Psoas muscle (tissue), 8 donors: ENCODE results near the gene RNF14. TPM values are rescaled to one million over a fixed set of nuclear protein-coding genes. Genes with fewer than 3 reads are reported as not detected.
"Not testable (repeated sequence)": the region's sequence is repeated elsewhere in the genome, so short reads cannot be mapped to it uniquely, and the experiment has no call there.

Experiments
- ATAC-seq, 4 donors: fragments of 200-7000 bp; cut with Tn5 transposase; one replicate each; pipeline ENCODE4 v1.9.1; 2020; ENCODE audit warnings: moderate library complexity in 3 of 4, mild to moderate bottlenecking in 2 of 4
- DNase-seq, 2 donors: peaks; one replicate each; pipeline ENCODE4 v3.0.0-alpha.2; 2020
- H3K27ac ChIP-seq: fragments of 200-600 bp; one replicate; pipeline ENCODE4 v1.8.0; 2022
- H3K27me3 ChIP-seq, 3 donors: fragments of 200-600 bp in 1 of 3; one replicate each; pipeline versions ENCODE4 v1.6.1 to v1.8.0; 2013 to 2022; ENCODE audit warnings: low read length in 2 of 3, mild to moderate bottlenecking in 2 of 3, moderate library complexity in 1 of 3; ENCODE audit not compliant: insufficient read depth in 3 of 3
- H3K36me3 ChIP-seq, 2 donors: fragments of 200-600 bp in 1 of 2; one replicate each; pipeline versions ENCODE4 v1.6.1 to v1.8.0; 2013 to 2022; ENCODE audit warnings: low read depth in 1 of 2, mild to moderate bottlenecking in 1 of 2, moderate library complexity in 1 of 2; ENCODE audit not compliant: insufficient read depth in 1 of 2
- H3K4me1 ChIP-seq: fragments of 200-600 bp; one replicate; pipeline ENCODE4 v1.8.0; 2022
- H3K4me3 ChIP-seq: fragments of 200-600 bp; one replicate; pipeline ENCODE4 v1.8.0; 2022; ENCODE audit warnings: mild to moderate bottlenecking
- H3K9me3 ChIP-seq: fragments of 200-600 bp; one replicate; pipeline ENCODE4 v1.8.0; 2022
- CTCF ChIP-seq: fragments of 200-600 bp; IDR thresholded peaks from one replicate; pipeline ENCODE4 v1.8.0; 2022; ENCODE audit warnings: antibody characterized with exemption
- WGBS, 3 donors: extraction: QIAGEN DNeasy Blood & Tissue Kit; methylation state at CpG; one replicate each; pipeline versions ENCODE4 v1.1.6 to v1.1.7; 2013; 5-methylcytosine and 5-hydroxymethylcytosine counted together
- intact Hi-C, 2 donors: fragments of 100-400 bp; cut with DNase I; formaldehyde crosslinking; loops; one replicate each; pipeline versions ENCODE4 v1.11.0 to v1.14.2; 2022
- polyA plus RNA-seq, 3 donors: library from polyadenylated mRNA; stranded (reverse); fragments of 200-250 nt; gene quantifications; one replicate each; pipeline ENCODE4 v1.2.3, GENCODE V29; 2013
- total RNA-seq, 4 donors: library from RNA; stranded (reverse); fragmentation: NEBNext Ultra II Directional in 2 of 4; extraction: Animal tissue kit (Norgen Biotek cat#: 25700) in 2 of 4; gene quantifications; one replicate each; pipeline versions ENCODE4 v1.2.1 to v1.2.4, GENCODE V29; 2021 to 2023
- donor health status: healthy with polysubstance abuse.
- donor health status: DM: no; HTN: no; CAD: no; lungs with moderate emphysema.
- donor health status: Bipolar disorder and iron deficiency.
- donor health status: healthy.
- donor health status: DM: yes; HTN: yes; CAD: no.
- donor health status: DM: no; HTN: no; CAD: no.
- donor health status: DM: no; HTN: no; CAD: no.
- donor health status: DM: yes; HTN: yes; CAD: no.

The RNF14 gene
- total and polyA plus RNA-seq, 7 donors: 44.1 to 137 (median 77.9) TPM

GRCh38 chr5:142032747-142033631 lies 64.1 kb downstream of the RNF14 start:
- intact Hi-C loops: no loop called here
- no peaks in the 10 kb centered on the region for H3K27me3 ChIP-seq
- H3K9me3 ChIP-seq: no peaks in the 10 kb centered on the region
- H3K4me3 ChIP-seq: no peak overlapping the region
- H3K4me1 ChIP-seq: no peaks in the 10 kb centered on the region
- WGBS, 3 donors: 71 to 73% (median 72%) methylated on average over 19 of the region's 19 CpGs
- DNase-seq (no peak), ATAC-seq (no peak)
- no peak overlapping the region for H3K27ac ChIP-seq
- no peaks in the 10 kb centered on the region for H3K36me3 ChIP-seq
- no peak for TF ChIP-seq CTCF

GRCh38 chr5:142033632-142034567 lies 65.0 kb downstream of the RNF14 start:
- WGBS, 3 donors: 88 to 90% (median 90%) methylated on average over 15 of the region's 15 CpGs
- H3K4me1 ChIP-seq, H3K36me3 ChIP-seq, DNase-seq, intact Hi-C loops, H3K27ac ChIP-seq, H3K4me3 ChIP-seq, H3K9me3 ChIP-seq, H3K27me3 ChIP-seq, ATAC-seq: not testable (repeated sequence)

- no peak overlapping the region for H3K27ac ChIP-seq
- ATAC-seq (no peak), DNase-seq (no peak)
- no peak for TF ChIP-seq CTCF
- H3K4me3 ChIP-seq: no peak overlapping the region
- intact Hi-C loops: no loop called here
- H3K4me1 ChIP-seq: no peaks in the 10 kb centered on the region
- H3K36me3 ChIP-seq: no peaks in the 10 kb centered on the region
- no peaks in the 10 kb centered on the region for H3K27me3 ChIP-seq
- no peaks in the 10 kb centered on the region for H3K9me3 ChIP-seq
Observed at GRCh38 chr5:142034994-142035393, 66.1 kb downstream of the RNF14 start.

- intact Hi-C loops: no loop called here
- no peaks in the 10 kb centered on the region for H3K4me1 ChIP-seq
Observed at GRCh38 chr5:142036918-142037317, 68.0 kb downstream of the RNF14 start.

GRCh38 chr5:142037599-142037998 lies 68.7 kb downstream of the RNF14 start:
- intact Hi-C loops, H3K27ac ChIP-seq, DNase-seq, ATAC-seq, H3K4me3 ChIP-seq, H3K9me3 ChIP-seq, H3K36me3 ChIP-seq, H3K4me1 ChIP-seq, H3K27me3 ChIP-seq: not testable (repeated sequence)
- 93 to 99% (median 94%) methylated on average over 3 of the region's 3 CpGs for WGBS, 3 donors

More at GRCh38 chr5:142036918-142037317, 68.0 kb downstream of the RNF14 start:
- 92 to 93% (median 93%) methylated on average over 13 of the region's 13 CpGs for WGBS, 3 donors
- Histone ChIP-seq H3K36me3 (no peaks in the 10 kb centered on the region), H3K27me3 (no peaks in the 10 kb centered on the region), H3K9me3 (no peaks in the 10 kb centered on the region), H3K27ac (no peak overlapping the region), H3K4me3 (no peak overlapping the region)
- ATAC-seq: no peak
- no peak for TF ChIP-seq CTCF
- DNase-seq: no peak
